HUDEP-2 (cell line): ENCODE results near the gene CTNNBIP1.
"Not testable (repeated sequence)": the region's sequence is repeated elsewhere in the genome, so short reads cannot be mapped to it uniquely, and the experiment has no call there.

Experiments
- DNase-seq, 76 experiments: peaks; one replicate each; lab custom pipeline; 2025; ENCODE audit not compliant: unreplicated experiment in 76 of 76; lab: John Stamatoyannopoulos, UW

The CTNNBIP1 gene, protein sequence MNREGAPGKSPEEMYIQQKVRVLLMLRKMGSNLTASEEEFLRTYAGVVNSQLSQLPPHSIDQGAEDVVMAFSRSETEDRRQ

DNA sequence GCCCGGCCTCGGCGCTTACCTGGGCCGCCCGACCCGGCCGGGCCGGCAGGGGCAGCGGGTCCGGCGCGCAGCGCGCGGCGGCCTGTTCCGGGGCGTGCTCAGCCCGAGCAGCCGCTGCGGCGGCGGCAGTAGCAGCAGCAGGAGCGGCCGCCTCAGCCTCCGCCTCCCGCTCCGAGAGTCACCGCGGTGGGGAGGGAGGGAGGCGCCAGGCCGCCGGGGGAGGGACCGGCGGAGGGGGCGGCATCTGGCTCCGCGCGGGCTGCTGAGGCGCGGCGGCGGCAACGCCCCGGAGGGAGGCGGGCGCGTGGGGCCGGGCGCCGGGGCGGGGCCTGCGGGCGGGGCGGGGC lies at the start of gene CTNNBIP1:
TSS of gene CTNNBIP1 (minus strand) at position 194 of the 347 bp plus-strand sequence. CDS start 38,205 bp downstream, outside the sequence.
- DNase-seq, result no peak

DNA sequence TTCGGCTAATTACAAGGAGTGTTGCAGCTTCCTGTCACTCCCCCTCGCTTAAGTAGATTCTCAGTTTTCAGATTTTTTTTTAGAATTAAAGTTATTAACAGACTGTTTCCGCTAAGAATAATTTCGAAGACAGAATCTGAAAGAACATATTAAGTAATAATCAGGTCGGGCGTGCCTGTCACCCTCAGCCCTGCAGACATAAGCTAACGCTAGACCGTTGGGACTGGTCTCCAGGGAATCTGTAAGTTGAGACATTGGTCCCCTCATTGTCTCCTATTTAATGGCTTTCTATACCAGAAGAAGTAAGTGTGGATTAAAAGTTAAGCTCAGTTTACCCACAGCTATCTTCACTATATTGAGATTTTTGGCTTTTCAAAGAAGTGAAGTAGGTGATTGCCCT lies 47.7 kb upstream of the CTNNBIP1 start:
- DNase-seq, result no peak

DNA sequence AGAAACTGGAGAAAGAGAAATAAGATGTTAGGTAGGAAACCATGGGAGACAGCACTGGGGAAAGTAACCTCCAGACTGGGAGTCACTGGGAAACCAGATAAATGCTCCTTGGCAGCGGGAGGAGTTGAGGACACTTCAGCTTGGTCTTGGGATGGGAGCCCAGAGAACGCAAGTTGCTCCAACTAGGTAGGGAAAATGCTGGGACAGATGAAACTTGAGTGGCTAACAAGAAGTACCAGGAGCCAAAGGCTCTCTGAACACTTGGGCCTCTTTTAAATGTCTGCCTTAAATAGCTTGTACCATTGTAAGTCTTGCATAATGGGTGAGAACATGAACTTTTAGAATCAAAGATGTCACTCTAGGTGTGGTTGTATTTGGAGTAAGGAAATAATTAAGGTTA lies 36.2 kb upstream of the CTNNBIP1 start:
- DNase-seq, result no peak

DNA sequence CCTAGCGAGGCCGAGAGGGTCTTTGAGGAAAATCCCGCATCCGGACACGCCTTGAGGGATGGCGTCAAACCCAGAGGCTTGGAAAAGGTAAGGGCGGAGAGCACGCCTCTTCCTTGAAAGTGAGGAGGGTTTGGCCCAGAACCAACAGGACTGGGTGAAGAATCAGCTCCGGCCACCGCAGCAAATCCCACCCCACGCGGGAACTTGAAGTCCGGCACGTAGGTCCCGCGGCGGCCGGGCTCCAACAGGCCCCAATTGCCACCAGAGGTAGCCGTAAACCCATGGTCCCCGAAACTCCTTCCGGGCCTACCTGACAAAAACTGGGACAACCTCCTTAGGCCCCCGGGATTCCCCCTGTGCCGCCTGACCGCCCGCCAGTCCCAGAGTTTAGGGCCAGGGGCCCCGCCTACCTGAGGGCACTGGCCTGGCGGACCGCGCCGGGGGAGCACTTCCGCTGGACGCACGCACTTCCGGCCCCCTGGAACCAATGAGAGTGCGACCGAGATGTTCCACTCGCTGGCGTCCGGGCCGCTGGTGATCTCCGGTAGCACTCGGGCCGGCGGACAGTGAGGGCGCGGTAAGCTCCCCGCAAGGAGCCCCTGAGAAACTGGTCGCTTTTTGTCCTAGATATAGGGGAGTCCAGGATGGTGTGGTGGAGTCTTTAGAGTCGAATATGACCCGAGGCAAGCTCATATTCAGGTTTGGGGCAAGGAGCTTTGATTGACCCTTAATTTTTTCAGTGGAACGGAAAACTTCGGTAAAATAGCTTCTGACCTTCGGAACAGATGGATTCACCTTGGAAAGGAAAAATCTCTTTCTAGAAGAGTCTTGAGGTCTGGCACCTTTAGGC lies 33.1 kb upstream of the CTNNBIP1 start, which contains the start of the genes LZIC and NMNAT1:
TSS of gene LZIC (minus strand) at position 453 of the 850 bp plus-strand sequence. CDS start 6,772 bp downstream, outside the sequence.
TSS of gene NMNAT1 (plus strand) at position 537 of the 850 bp plus-strand sequence. CDS start 28,599 bp downstream, outside the sequence.
- peak in 75 of 76 experiments; percentile 18 to 92 (median 83) for DNase-seq

DNA sequence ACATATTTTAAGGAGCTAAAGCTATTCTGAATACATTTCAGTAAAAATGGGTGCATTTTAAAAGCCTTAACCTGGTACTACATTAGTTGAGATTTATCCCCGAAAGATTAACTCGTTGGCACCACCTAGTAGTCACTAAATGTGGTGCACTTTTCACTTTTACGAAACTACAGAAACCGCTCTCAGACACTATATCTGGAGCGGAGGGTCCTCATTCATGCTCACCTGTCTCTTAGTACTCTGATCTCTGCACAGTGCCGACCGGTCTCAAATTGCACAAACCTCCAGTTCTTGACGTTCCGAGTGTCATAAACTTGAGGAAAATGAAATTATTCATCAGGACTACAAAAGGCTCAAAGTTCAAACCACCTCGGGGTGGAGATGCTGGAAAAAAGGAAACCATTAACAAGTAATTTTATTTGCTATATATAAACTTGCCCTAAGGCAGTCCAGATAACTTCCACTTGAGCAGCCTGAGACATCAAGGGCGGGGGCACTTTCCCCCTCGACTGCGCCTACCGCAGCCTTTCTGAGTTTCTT lies 32.4 kb upstream of the CTNNBIP1 start:
- peak in 24 of 76 experiments; percentile 1 to 40 (median 11) for DNase-seq

DNA sequence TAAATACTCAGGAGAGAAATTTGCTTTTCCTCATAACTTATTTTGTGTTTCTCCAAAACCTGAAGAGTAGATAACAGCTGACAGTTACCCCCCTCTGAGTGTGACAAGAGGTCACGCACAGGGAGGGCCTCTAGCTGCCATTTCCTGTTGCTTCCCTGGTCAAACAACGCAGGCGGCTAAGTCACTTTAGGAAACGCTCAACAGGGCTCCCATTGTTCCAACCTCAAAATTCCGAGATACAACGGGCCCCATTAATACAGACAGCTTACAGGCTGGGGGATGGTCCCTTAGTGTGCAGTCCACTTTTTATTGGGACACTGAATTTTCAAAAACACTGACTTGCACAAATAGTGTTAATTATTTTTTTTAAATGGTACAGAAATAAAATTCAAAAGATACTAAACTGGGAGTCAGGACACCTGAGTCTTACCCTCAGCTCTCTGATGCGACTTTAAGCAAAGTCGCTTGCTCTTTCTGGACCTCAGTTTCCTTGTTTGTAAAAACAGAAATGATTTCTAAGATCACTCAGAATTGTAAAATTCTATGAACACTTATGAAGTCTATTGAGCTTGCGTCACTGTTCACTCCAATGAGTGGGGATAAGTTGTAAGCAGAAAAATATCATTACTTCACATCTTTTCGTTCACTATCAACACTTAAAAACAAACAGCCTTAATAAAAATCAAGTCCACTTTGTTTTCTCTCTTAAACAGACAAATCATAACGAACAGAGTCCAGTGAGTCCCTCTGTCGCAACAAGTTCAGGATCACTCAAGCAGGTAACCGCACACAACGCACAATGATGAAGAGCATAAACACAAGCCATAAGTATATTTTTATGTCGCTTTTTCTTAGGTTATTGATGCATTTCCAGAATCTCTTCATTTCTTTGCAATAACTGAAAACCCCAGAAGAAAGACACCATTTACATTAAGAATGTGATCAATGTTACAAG lies 19.6 kb upstream of the CTNNBIP1 start:
- DNase-seq, result peak in 1 of 76 experiments; percentile 5

DNA sequence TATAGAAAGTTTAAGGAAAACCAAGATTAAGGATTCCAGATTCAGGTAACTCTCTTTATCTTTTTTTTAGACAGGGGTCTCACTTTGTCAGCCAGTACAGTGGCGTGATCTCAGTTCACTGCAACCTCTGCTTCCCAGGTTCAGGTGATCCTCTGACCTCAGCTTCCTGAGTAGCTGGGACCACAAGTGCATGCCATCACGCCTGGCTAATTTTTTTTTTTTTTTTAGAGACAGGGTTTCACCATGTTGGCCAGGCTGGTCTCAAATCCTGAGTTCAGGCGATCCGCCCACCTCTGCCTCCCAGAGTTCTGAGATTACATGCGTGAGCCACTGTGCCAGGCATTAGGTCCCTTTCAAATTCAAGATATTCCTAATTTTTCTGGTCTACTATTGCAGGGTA lies 17.2 kb upstream of the CTNNBIP1 start:
- DNase-seq, result no peak

DNA sequence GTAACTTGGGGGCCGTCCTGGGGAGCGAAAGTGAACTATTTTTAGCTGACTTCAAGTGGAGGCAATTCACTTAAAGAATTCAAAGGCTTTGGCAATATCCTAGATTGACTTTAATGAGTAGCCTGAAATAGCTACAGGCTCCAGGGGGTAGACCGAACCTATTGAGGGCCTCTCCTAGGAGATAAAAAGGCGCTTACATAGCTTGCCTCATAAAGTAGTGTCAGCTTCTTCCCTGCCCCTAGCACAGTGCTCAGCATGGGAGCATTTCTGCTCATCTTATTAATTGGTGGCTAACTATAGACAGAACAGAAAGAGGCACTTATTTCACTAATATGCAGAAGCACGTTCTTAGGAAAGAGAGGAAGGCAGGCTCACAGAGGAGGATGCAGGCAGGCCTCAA lies 12.3 kb upstream of the CTNNBIP1 start:
- no peak for DNase-seq

DNA sequence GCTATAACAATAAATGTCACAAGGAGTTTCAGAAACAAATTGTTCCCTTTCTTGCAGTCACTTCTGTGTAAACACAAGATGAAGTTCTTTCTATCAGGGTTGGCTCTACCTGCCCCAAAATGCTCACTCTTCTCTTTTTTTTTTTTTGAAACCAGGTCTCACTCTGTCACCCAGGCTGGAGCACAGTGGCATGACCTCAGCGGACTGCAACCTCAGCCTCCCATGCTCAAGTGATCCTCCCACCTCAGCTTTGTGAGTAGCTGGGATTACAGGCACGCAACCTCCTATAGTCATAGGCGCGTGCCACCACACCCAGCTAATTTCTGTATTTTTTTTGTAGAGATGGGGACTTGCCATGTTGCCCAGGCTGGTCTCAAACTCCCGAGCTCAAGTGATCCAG lies 10.5 kb upstream of the CTNNBIP1 start:
- no peak for DNase-seq

DNA sequence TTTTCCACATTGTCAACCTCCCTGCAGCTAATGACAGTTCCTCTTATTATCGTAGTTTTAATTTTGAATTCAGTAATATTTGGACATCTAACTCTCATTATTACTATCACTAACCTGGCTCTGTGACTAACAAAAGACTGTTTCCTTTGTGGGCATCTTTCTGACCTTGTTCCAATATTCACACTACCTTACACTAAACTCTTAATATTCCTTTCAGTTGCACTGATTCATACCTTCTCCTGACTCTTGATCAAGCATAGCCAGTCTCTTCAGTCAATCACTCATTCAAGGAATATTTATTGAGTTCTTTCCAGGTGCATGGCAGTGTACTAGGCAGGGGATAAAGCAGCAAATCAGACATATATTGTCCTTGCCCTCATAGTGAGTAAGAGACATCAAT lies 7.8 kb upstream of the CTNNBIP1 start:
- no peak for DNase-seq

DNA sequence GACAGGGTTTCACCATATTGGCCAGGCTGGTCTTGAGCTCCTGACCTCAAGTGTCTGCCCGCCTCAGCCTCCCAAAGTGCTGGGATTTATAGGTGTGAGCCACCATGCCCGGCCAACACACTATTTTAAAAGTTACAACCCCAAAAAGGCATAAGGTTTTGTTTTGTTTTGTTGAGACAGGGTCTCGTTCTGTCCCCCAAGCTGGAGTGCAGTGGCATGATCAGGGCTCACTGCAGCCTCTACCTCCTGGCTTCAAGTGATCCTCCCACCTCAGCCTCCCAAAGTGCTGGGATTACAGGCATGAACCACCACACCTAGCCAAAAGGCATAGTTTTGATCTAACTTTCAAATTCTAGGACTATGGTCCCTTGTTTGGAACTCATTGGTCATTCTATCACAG lies 7.4 kb upstream of the CTNNBIP1 start:
- not testable (repeated sequence) for DNase-seq

DNA sequence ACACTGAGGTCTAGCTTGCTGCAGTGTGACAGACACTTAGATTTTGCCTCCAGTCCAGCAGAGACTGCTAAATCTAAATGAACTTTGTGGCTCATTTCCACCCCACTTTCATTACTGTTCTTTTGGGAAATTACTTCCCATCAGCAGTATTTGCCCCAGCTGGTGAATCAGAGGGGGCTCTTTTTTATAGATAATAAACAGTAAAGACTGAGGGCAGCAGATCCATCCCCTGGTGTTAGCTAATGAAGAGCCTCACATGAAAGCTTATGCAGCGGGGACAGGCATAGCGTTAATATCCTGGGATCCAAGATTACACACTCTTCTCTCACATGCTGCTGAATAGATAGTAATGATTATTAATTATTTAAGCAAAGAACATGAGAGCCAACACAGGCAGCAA lies 6.4 kb upstream of the CTNNBIP1 start:
- no peak for DNase-seq

DNA sequence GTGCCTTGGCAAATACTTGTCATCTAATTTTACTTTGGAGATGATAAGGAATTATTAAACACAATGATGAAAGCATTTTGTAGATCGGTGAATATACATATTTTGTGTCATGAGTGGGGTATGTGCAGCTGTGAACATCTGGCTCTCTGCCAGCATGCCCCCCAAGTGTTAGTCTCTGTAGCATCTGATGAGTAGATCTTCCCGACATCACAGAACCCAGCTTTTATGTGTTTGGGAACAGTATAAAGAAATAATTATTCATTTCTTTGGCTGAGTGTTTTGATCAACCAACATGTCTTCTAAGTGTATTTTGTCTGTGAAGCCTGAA lies 4.5 kb upstream of the CTNNBIP1 start:
- DNase-seq, result no peak

DNA sequence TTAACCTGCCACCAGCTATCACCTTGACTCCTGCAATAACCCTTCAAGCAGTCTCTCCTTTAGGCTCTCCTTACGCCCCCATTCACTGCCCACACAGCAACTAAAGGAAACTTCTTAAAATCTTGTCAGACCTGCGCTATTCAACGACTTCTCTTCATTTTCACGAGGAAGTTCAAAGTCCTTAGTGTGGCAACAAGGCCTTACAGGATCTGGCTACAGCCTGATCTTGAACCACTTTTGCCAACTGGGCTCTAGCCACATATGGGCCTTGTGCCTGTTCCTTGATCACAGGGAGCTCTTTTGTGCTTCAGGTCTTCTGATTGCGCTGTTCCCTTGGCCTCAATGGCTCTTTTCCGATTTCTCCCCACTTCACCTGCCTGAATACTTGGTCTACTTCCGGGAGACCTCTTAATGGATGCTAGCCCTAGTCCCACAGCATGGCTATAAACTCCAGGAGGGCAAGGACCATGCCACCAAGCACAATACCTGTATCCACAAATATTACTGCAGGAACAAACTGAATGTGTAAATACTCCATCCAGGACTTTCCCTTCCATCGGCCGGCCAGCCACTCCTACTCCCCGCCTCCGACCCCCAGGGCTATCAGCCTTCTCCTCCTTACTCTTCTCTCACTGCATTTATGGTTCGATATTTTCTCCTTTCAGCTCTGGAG lies 2.3 kb upstream of the CTNNBIP1 start:
- no peak for DNase-seq

DNA sequence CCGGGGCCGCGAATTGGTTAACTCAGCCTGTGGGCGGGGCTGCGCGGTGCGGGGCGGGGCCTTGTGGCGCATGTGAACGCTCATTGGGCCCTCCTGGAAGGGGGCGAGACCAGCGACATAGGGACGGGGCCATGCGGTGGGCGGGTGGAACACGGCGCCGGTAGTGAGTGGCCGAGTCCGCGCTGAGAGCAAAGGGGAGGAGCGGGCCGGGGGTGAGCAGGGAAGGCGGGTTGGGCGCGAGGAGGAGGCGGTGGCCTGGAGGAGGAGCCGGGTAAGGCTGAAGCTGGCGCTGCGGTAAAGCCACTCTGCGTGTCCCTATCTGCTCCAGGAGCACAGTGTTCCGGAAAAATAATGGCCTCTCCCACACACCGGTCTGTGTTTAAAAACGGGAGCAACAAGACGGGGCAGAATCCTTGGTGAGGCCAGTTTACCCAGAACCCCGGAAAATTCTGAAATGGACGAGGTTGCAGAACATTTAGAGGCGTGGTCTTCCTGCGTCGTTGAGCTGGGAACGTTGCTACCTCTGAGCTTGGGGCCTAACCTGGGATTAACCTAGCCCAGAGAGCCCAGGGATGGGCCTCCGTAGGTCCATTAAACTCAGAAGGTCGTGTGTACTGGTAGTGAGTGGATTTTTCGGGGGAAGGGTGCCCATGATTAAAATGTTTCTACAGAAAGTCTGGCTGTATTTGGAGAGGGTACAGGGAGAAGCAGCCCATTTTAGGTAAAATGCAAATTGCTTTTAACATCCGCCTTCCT lies 532 bp upstream of the CTNNBIP1 start:
- DNase-seq, result peak; percentile 52 to 100 (median 99)

DNA sequence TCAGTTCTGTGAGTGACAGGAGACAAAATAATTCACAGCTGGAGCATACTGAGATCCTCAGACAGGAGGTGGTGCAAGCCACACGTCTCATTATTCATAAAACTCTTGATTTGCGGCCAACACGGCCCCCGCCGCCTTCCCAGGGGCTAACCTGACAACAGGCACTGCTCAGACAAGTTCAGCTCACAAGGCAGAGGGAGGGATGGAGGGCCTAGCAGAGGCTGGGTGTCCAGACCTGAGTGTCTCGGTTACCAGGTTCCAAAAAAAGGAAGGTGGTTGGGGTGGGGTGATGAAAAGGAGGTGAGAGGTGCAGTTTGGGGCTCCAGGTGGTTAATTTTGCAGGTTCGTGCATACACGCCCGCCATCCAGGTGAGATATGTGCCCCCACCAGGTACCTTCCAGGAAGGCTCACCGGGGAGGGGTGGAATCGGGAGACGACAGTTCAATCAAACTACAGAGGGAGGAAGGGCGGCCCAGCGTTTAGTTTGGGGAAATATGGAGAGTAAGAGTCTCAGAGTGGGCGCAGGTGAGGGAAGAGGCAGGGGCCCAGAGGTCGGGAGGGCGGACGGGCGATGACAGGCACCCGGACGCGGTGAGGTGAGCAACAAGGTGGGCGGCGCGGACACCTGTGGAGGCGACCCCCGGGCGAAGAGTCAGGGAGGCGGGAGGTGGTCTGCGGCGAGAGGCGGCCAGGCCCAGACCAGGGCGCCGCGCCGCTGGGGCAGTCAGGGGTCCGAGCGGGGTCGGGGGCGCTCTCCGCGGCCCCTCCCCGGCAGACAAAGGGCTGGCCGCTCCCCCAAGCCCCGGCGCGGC lies 629 bp downstream of the CTNNBIP1 start:
- DNase-seq, result peak in 2 of 76 experiments; percentile 5 to 11

DNA sequence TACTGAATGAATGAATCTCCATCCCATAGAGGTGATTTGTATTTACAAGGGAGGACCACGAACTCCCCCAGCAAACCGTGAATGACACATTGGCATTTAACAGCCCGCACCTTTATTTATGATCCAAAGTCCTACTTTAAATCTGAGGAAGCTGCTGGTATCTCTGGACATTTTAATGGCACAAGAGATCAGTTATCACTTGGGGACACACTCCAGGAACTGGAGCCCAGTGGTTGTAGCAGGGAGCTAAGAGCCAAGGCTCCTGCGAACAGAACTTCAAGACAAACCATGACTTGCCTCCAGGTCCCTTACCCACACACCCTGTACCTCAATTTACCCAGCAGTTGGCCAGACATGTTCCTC lies 1.2 kb downstream of the CTNNBIP1 start:
- DNase-seq, result peak in 1 of 76 experiments; percentile 6

DNA sequence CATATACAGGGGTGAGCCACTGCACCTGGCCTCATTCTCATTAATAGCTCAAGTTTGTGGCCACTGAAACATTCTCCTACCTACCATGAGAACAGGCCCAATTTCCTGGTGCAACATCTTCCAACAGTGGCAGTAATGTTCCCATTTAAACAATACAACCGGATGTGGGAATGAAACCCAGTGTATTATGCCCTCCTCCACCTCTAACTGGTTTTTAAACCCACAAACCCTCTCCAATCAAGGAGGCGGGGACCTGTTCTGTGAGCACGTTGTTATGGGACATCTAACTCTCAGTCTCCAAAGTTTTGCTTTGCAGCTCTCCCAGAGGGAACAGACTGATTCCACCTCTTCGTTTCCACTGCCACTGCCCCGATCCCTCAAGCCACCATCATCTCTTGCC lies 2.6 kb downstream of the CTNNBIP1 start:
- no peak for DNase-seq

DNA sequence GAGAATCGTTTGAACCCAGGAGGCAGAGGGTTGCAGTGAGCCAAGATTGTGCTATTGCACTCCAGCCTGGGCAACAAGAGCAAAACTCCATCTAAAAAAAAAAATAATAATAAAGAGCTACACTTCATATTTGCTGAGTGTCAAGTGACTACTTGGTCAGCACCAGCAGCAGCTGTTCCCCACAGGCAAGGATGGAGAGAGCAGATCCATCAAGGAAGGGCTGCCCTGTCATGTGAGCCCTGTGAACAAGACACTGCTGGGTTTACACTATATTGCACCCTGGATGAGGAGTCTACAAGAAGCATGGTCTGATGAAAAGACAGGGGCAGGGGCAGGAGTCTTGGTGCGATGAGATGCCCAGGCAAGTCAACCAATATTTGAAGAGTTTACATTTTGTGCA lies 3.6 kb downstream of the CTNNBIP1 start:
- no peak for DNase-seq
